Stimulated activated CD8-positive, alpha-beta memory T cell treated with anti-CD3 and anti-CD28 coated beads, Interleukin-4, amount 100 ng/mL, for 4 hours (primary cell): ENCODE results near the gene TRIM25.
"Not testable (repeated sequence)": the region's sequence is repeated elsewhere in the genome, so short reads cannot be mapped to it uniquely, and the experiment has no call there.

ENCODE experiments used
- DNase-seq, 2 donors: peaks; one replicate each; pipeline ENCODE4 v3.0.0-alpha.2; 2020; ENCODE audit warnings: low read depth in 2 of 2, low spot score in 1 of 2

TRIM25 gene

GRCh38 chr17:56913867-56914580, at the start of gene TRIM25:
Gene TRIM25 (minus strand): TSS chr17:56914049. CDS start chr17:56913988, 61 bp downstream.
- DNase-seq = peak; percentile 77 to 85

- DNase-seq = peak; percentile 84 to 92
Observed at GRCh38 chr17:56960596-56961538, 47.0 kb upstream of the TRIM25 start, which contains the start of gene COIL. Gene COIL (minus strand): TSS chr17:56961050. CDS start chr17:56961019, 31 bp downstream.

- no peak for DNase-seq
Observed at GRCh38 chr17:56956992-56957391, 43.1 kb upstream of the TRIM25 start.

GRCh38 chr17:56949595-56949994, 35.7 kb upstream of the TRIM25 start:
- no peak for DNase-seq

- DNase-seq = no peak
Observed at GRCh38 chr17:56948491-56948890, 34.6 kb upstream of the TRIM25 start.

GRCh38 chr17:56947741-56948140, 33.9 kb upstream of the TRIM25 start:
- no peak for DNase-seq

- DNase-seq = no peak
Observed at GRCh38 chr17:56945938-56946505, 32.2 kb upstream of the TRIM25 start.

- no peak for DNase-seq
Observed at GRCh38 chr17:56943505-56944125, 29.8 kb upstream of the TRIM25 start.

GRCh38 chr17:56939869-56940484, 26.1 kb upstream of the TRIM25 start:
- no peak for DNase-seq

GRCh38 chr17:56938206-56938605, 24.4 kb upstream of the TRIM25 start:
- not testable (repeated sequence) for DNase-seq

- no peak for DNase-seq
Observed at GRCh38 chr17:56937687-56938086, 23.8 kb upstream of the TRIM25 start.

- no peak for DNase-seq
Observed at GRCh38 chr17:56936697-56937322, 23.0 kb upstream of the TRIM25 start.

GRCh38 chr17:56935461-56935860, 21.6 kb upstream of the TRIM25 start:
- no peak for DNase-seq

- no peak for DNase-seq
Observed at GRCh38 chr17:56934280-56934679, 20.4 kb upstream of the TRIM25 start.

GRCh38 chr17:56933868-56934267, 20.0 kb upstream of the TRIM25 start:
- no peak for DNase-seq

GRCh38 chr17:56933151-56933745, 19.4 kb upstream of the TRIM25 start:
- DNase-seq = no peak

- DNase-seq = no peak
Observed at GRCh38 chr17:56930739-56931337, 17.0 kb upstream of the TRIM25 start.

- no peak for DNase-seq
Observed at GRCh38 chr17:56929362-56929969, 15.6 kb upstream of the TRIM25 start.

- no peak for DNase-seq
Observed at GRCh38 chr17:56928586-56928985, 14.7 kb upstream of the TRIM25 start.
